Measurements from ENCODE around the gene MCCD1. TPM values are rescaled to one million over a fixed set of nuclear protein-coding genes. Genes with fewer than 3 reads are reported as not detected.

The MCCD1 gene
- total RNA-seq, 1 experiment from 2014 or later, result not detected

DNA sequence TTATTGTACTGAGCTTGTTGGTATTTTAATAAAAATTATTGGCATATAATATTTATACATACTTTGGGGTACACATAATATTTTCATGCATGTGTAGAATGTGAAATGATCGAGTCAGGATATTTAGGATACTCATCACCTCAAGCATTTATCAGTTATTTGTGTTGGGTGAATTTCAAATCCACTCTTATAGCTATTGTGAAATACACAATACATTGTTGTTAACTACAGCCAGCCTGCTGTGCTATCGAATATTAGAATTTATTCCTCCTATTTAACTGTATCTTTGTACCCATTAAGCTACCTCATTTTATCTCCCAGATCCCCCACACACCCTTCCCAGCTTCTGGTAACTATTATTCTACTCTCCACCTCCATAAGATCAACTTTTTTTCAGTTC, 45.4 kb upstream of the MCCD1 start:
- TF ChIP-seq, protein P1, sequence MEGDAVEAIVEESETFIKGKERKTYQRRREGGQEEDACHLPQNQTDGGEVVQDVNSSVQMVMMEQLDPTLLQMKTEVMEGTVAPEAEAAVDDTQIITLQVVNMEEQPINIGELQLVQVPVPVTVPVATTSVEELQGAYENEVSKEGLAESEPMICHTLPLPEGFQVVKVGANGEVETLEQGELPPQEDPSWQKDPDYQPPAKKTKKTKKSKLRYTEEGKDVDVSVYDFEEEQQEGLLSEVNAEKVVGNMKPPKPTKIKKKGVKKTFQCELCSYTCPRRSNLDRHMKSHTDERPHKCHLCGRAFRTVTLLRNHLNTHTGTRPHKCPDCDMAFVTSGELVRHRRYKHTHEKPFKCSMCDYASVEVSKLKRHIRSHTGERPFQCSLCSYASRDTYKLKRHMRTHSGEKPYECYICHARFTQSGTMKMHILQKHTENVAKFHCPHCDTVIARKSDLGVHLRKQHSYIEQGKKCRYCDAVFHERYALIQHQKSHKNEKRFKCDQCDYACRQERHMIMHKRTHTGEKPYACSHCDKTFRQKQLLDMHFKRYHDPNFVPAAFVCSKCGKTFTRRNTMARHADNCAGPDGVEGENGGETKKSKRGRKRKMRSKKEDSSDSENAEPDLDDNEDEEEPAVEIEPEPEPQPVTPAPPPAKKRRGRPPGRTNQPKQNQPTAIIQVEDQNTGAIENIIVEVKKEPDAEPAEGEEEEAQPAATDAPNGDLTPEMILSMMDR (conservative IDR thresholded peaks at IDR 0.05), result no peak
- Histone ChIP-seq H2BK5ac (ENCODE audit: insufficient read length, low read length) (no peak overlapping the region), H3K18ac (ENCODE audit: insufficient read length, low read depth, low read length) (no peak overlapping the region), H3T11ph (ENCODE audit: low read length) (no peak overlapping the region), H4K5ac (ENCODE audit: insufficient read length, low read depth, low read length) (no peak overlapping the region), H2BK12ac (ENCODE audit: insufficient read length, low read depth, low read length) (no peak overlapping the region), H3K14ac (ENCODE audit: insufficient read depth, low read length) (no peak overlapping the region), H3K9ac (ENCODE audit: extremely low read depth, insufficient read length, low read length) (no peak overlapping the region), H3K79me1 (ENCODE audit: insufficient read depth, low read depth, low read length, poor library complexity, severe bottlenecking) (no peaks in the 10 kb centered on the region), H3K4me2 (ENCODE audit: insufficient read depth, insufficient read length, low read length) (no peak overlapping the region), H2AFZ (ENCODE audit: low read length) (no peak overlapping the region), H3K9me3 (ENCODE audit: control insufficient read depth, low read depth, low read length) (no peaks in the 10 kb centered on the region), H4K20me1 (ENCODE audit: control insufficient read depth, insufficient read depth, insufficient read length) (no peaks in the 10 kb centered on the region), H3K4ac (ENCODE audit: low read depth, low read length) (no peak overlapping the region), H3K4me1 (ENCODE audit: insufficient read depth, low read length) (no peaks in the 10 kb centered on the region; the same call in 1 of the 2 replicates), H3K27ac (ENCODE audit: insufficient read length, low read depth, low read length) (no peak overlapping the region), H2BK20ac (ENCODE audit: low read depth, low read length, poor library complexity, severe bottlenecking) (no peak overlapping the region), H2AK5ac (ENCODE audit: insufficient read length, low read length) (no peak overlapping the region), H4K91ac (ENCODE audit: insufficient read length, low read depth, low read length) (no peak overlapping the region), H2BK120ac (ENCODE audit: low read depth, low read length, poor library complexity, severe bottlenecking) (no peak overlapping the region), H4K8ac (replicated peaks; ENCODE audit: insufficient read length, low read depth, low read length) (no peak overlapping the region), H3K27me3 (ENCODE audit: insufficient read depth, low read length) (no peaks in the 10 kb centered on the region), H3K79me2 (ENCODE audit: insufficient read depth, low read length) (no peaks in the 10 kb centered on the region), H3K23me2 (ENCODE audit: insufficient read length, low read depth, low read length, poor library complexity, severe bottlenecking) (no peaks in the 10 kb centered on the region), H2BK15ac (ENCODE audit: low read depth, low read length) (no peak overlapping the region), H3K56ac (ENCODE audit: insufficient read length, low read depth, low read length) (no peak overlapping the region), H3K23ac (ENCODE audit: insufficient read length, low read depth, low read length) (no peak overlapping the region)
- peaks cover 5% of the 10 kb centered on the region for H3K27me3 Mint-ChIP-seq (ENCODE audit: low read depth)
- H3K36me3 Mint-ChIP-seq (ENCODE audit: insufficient read depth in 1 of 3, low read depth in 3 of 3), result no peaks in the 10 kb centered on the region
- H3K9me3 Mint-ChIP-seq, result peaks cover 0 to 3% of the 10 kb centered on the region in 2 experiments; a peak in 1 of 5 replicates
- H3K4me1 Mint-ChIP-seq, result peaks cover 3 to 7% of the 10 kb centered on the region in 2 experiments
- no peak for DNase-seq
- no peak overlapping the region for H3K4me3 Mint-ChIP-seq
- no peak overlapping the region for H3K27ac Mint-ChIP-seq
- WGBS (ENCODE audit: extremely low coverage, insufficient read length, low lambda C conversion rate), result no CpG with 5 or more reads among the region's 2 CpGs

Measured in H9 (cell line).